H1 (cell line): Measurements from ENCODE around the gene CLDN16.

Experiments used
- CEBPB ChIP-seq: IDR thresholded peaks from 2 replicates; pipeline ENCODE4 v1.6.1; 2012; ENCODE audit warnings: low read depth, low read length
- CHD2 ChIP-seq: IDR thresholded peaks from 2 replicates; pipeline ENCODE4 v1.6.1; 2012; ENCODE audit warnings: low read length, improper control_type of control experiment
- CTCF ChIP-seq, 3 experiments: IDR thresholded peaks; 1 replicate in 2 of 3; 2 replicates in 1 of 3; pipeline versions ENCODE4 v1.5.1 to v1.6.1; 2011; ENCODE audit warnings: low read length in 3 of 3, mild to moderate bottlenecking in 3 of 3, inconsistent platforms in 2 of 3, low read depth in 1 of 3, moderate library complexity in 1 of 3; ENCODE audit not compliant: insufficient read depth in 1 of 3; ENCODE audit errors: control extremely low read depth in 1 of 3
- EP300 ChIP-seq, 2 experiments: IDR thresholded peaks; 1 replicate in 1 of 2; 2 replicates in 1 of 2; pipeline ENCODE4 v1.6.1; 2011 to 2012; ENCODE audit warnings: low read depth in 2 of 2, low read length in 2 of 2, mild to moderate bottlenecking in 2 of 2, borderline replicate concordance in 1 of 2, inconsistent platforms in 1 of 2, moderate library complexity in 1 of 2
- GTF2F1 ChIP-seq: IDR thresholded peaks from 2 replicates; pipeline ENCODE4 v1.6.1; 2012; ENCODE audit warnings: low read depth, low read length, improper control_type of control experiment, borderline replicate concordance
- KDM1A ChIP-seq: fragments of 200-600, 300-600 bp; sonication (generic); IDR thresholded peaks from 2 replicates; pipeline ENCODE4 v1.7.1; 2016; ENCODE audit warnings: mild to moderate bottlenecking, low read length, borderline replicate concordance
- NRF1 ChIP-seq: IDR thresholded peaks from 2 replicates; pipeline ENCODE4 v1.6.1; 2011; ENCODE audit warnings: mild to moderate bottlenecking, low read depth, low read length, improper control_type of control experiment
- POLR2A ChIP-seq, 2 experiments: IDR thresholded peaks; 1 replicate in 1 of 2; 2 replicates in 1 of 2; pipeline ENCODE4 v1.6.1; 2011; ENCODE audit warnings: low read depth in 2 of 2, low read length in 2 of 2, mild to moderate bottlenecking in 2 of 2; ENCODE audit errors: control extremely low read depth in 1 of 2
- POLR2AphosphoS5 ChIP-seq: IDR thresholded peaks from 2 replicates; pipeline ENCODE4 v1.6.1; 2011; ENCODE audit warnings: low read depth, low read length
- RFX5 ChIP-seq: IDR thresholded peaks from 2 replicates; pipeline ENCODE4 v1.6.1; 2011; ENCODE audit warnings: low read depth, low read length, improper control_type of control experiment, borderline replicate concordance
- SIN3A ChIP-seq, 2 experiments: IDR thresholded peaks in 1 of 2; conservative IDR thresholded peaks in 1 of 2; 2 replicates each; pipeline ENCODE4 v1.6.1; 2011 to 2012; ENCODE audit warnings: low read length in 2 of 2, improper control_type of control experiment in 1 of 2, low read depth in 1 of 2, mild to moderate bottlenecking in 1 of 2
- TAF1 ChIP-seq: IDR thresholded peaks from 2 replicates; pipeline ENCODE4 v1.6.1; 2011; ENCODE audit warnings: mild to moderate bottlenecking, low read depth, low read length
- YY1 ChIP-seq: IDR thresholded peaks from 2 replicates; pipeline ENCODE4 v1.6.1; 2011; ENCODE audit warnings: low read depth, mild to moderate bottlenecking, low read length

- TF ChIP-seq CEBPB (no peak), CTCF (IDR thresholded peaks at IDR 0.05; ENCODE audit: control extremely low read depth in 1 of 3, insufficient read depth in 1 of 3, low read depth in 1 of 3, low read length in 3 of 3) (no peak), RFX5 (no peak), POLR2A (IDR thresholded peaks at IDR 0.05; ENCODE audit: control extremely low read depth in 1 of 2, low read depth in 2 of 2, low read length in 2 of 2) (no peak), GTF2F1 (no peak), YY1 (no peak), KDM1A (no peak), POLR2AphosphoS5 (no peak), EP300 (IDR thresholded peaks at IDR 0.05; ENCODE audit: borderline replicate concordance in 1 of 2, low read depth in 2 of 2, low read length in 2 of 2) (no peak), CHD2 (no peak), TAF1 (no peak), NRF1 (no peak), SIN3A (conservative IDR thresholded peaks at IDR 0.05 in 1 of 2, IDR thresholded peaks at IDR 0.05 in 1 of 2; ENCODE audit: low read depth in 1 of 2, low read length in 2 of 2) (no peak)
Measured at GRCh38 chr3:190456770-190457169, 68.8 kb downstream of the CLDN16 start.
